GM20431 (cell line): ENCODE data around the gene NHERF1.

Source experiments
- in situ Hi-C: fragments of 300-500 bp; cut with MseI, MboI; formaldehyde crosslinking; loops from one replicate; pipeline ENCODE4 v1.15.0; 2020; ENCODE audit warnings: low sequenced_read_pairs; ENCODE audit not compliant: unreplicated experiment

Gene NHERF1

GRCh38 chr17:74779948-74780400 is 31.5 kb downstream of the NHERF1 start:
- in situ Hi-C loops, result no loop called here

DNA sequence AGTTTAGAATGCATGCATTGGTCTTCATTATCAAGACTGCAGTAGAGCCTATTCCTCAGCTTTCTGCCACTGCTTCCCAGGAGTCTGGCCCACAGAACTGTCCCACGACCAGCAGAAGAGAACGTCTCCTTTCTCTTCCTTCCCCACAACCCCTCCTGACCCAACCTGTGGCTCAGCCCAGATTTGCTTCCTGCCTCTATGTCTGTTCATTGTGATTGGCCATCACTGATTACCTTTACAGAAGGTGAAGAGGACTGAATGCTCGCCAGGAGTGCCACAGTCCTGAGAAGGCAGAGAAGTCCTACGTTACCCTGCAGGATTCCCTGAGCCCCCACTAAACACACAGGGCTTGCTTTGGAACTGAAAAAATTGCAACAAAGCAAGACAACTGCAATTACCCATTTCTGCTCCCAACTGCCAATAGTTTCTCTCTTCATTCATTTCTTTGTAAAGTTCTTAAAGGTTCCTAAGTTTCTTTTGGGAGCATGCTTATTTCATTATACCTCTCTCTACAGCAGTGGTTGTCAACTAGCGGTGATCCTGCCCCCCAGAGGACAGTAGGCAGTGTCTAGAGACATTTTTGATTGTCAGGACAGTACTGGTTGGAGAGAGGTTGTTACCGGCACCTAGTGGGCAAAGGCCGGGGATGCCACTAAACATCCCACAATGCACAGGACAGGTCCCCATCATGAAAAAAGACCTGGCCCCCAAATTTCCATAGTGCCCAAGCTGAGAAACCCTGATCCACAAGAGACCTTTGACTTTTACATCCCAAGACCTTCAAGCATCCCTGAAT is 32.2 kb downstream of the NHERF1 start:
- in situ Hi-C loops, result no loop called here

DNA sequence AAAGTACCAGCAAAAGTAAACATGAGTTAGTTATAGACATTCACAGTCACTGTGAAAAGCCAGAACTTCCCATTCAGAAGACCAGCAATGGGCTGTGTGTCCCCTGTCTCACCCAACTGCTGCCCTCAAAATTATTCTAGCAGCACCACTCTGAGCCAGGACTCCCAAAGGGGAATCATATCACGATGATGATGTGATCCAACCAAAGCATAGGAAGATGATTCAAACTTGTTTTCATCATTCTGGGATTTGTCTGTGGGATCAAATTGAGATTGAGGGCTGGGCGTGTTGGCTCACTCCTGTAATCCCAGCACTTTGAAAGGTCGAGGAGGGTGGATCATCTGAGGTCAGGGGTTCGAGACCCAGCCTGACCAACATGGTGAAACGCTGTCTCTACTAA is 34.1 kb downstream of the NHERF1 start:
- in situ Hi-C loops, result no loop called here

DNA sequence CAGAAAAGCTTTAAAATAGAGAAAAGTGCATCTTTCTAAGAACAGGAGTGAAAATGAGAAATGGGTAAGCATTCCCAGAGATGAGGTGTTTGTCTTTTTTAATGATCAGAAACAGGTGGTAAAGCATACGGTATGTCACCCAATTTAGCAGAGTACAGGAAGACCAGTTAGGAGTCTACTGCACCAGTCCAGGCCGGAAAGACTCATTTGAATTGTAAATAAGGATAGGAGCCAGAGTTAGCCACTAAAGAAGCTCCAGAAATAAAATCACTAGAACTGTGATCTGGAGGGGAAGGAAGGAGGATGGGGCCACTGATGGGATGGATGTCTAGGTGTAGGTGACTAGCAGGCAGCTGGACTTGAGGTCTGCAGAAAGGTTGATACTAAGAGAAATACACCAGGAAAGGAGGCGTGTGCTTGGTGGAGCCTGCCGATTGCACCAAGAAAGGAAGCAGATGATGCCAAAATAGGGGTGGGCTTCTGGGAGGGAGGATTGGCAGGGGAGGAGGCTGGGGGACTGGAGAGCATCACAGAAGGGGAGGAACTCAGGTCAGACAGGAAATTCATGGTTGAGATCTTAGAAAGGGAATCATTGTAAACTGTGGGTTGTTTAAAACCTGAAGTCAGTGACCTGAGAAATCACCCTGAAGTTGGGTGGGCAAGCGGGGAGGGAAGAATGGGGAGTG is 35.8 kb downstream of the NHERF1 start:
- in situ Hi-C loops, result no loop called here

- in situ Hi-C loops, result no loop called here
Measured at GRCh38 chr17:74785096-74785980, 36.9 kb downstream of the NHERF1 start.

DNA sequence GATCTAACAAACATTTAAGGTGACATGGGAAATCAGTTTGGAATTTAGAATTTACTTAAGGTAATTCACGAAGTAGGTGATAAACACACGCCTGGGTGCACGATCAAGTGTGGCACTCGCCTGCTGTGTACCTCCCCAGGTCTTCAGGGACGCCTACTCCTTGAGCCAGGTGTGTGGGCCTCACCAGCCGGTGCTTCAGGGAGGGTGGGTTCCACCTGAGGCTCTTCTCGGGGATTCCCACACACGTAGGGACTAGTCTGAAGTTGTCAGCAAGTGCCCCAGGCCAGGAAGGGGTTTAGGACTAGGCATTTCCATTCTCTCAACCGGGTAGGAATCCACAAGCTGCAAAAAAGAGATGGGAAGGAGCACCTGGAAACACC is 37.5 kb downstream of the NHERF1 start:
- in situ Hi-C loops, result no loop called here

- in situ Hi-C loops, result no loop called here
Measured at GRCh38 chr17:74786431-74787055, 38.1 kb downstream of the NHERF1 start.

DNA sequence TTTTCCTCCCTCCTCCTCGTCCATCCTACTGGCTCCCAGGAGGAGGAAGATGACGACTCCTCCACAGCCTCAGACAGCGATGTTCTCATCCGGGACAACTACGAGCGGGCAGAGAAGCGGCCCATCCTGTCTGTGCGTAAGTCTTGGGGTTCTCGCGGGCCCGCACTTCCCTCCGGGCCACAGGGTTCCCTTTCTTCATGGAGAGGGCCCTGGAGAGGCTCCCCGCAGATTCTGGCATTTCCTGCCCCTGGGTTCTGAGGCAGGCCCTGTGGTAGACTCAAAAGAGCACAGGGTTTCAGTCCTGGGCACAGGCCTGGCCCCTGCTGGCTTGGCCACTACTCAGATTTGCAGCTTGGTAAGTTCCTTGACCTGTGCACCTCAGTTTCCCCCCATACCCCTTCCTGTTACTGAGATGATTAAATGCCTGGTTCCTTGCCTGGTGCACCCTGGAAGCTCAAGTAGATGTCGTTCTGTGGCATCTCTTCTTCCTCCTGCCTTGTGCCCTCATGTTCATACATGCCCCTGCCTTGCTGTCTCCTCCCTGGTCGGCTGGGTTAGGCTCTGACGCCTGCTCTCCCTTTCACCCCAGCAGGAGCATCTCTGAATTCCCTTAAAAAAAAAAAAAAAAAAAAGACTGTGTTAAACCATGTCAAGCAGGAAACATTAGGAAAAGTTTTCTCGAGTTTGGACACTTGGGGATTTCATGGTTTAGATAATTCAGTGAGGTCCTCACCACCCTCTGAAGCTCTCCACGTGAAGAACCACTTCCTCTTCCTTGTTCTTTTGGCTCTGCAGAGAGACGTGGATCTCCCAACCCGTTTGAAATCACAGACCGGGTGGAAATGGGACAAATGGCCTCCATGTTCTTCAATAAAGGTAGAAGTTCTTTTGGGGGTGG is 42.0 kb downstream of the NHERF1 start:
- in situ Hi-C loops, result loop anchor here (10.0 kb wide), 1 partner anchor 74 kb away; no protein-coding TSS in a partner anchor

DNA sequence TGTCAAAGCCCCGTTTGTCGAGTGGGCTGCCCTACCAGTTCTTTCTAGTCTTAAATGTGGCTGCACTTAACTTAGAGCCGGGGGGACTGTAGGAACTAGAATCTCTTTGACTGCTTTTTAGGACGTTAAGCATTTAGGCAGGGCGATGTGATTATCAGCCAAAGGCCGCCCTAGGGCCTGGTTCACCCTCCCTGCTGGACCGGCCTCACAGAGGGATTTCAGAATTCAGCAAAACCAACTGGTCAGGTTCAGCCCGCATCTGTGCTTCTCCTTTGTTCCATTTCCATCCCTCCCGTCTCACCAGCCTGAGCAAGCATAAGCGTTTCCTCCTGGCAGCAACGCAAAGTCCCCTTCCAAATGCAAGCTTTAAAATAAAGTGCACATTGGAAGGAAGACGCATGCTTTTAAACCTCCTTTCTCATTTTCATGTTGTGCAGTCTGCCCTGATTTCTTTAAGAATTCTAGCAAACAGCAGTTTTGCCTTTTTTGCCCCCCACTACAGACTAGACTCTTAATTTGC is 44.2 kb downstream of the NHERF1 start:
- in situ Hi-C loops, result loop anchor here (10.0 kb wide), 1 partner anchor 72 kb away; no protein-coding TSS in a partner anchor

DNA sequence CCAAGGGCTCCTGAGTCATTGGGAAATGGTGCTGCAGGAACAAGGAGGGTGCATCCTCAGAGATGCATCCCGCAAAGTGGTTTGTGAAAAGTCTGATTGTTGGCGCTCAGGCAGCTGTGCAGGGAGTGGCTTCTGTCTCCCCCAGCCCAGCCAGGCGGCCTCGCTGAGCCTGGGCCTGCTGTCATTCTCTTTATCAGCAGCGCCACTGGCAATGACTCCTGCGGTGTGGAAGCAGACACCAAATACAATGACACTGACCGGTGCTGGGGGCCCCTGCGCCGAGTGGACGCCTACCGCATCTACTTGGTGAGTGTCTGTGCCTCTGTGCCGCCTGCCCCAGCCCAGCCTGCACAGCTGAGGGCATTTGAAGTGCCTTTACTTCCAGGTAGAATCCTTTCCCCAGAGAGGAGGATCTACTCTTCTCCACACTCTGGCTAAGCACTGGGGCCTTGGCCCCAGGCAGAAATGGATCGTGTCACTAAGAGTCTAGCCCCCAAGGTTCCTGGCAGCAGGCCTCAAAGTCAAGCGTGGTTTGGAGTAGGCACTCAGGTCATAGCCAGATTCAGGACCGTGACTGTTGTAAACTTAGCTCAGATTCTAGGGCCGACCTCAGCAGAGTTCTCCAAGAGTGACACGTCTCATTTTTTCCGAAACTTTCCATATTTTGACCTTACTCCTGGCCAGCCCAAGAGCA is 47.0 kb downstream of the NHERF1 start:
- in situ Hi-C loops, result loop anchor here (10.0 kb wide), 1 partner anchor 69 kb away; no protein-coding TSS in a partner anchor

- in situ Hi-C loops, result loop anchor here (10.0 kb wide), 1 partner anchor 69 kb away; no protein-coding TSS in a partner anchor
Measured at GRCh38 chr17:74796211-74796610, 47.8 kb downstream of the NHERF1 start.

- in situ Hi-C loops, result loop anchor here (10.0 kb wide), 1 partner anchor 68 kb away; no protein-coding TSS in a partner anchor
Measured at GRCh38 chr17:74796866-74797265, 48.4 kb downstream of the NHERF1 start.

DNA sequence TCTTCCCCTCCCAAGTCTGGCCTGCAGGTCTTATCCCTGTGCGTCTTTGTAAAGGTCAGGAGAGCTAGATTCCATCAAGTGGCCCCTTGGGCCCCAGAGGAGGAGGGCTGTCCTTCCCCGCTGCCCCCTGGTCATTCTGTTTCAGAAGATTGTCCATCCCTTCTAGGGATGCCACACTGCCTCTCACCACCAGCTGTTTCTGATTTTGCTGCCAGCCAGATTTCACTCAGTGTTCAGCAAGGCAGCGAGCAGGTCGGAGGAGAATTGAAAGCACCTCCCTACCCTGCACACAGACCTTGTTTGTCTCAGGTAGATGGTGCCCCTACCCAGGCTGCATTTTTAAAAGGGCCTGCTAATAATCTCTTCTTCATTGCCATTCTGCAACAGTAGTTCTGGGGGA is 49.4 kb downstream of the NHERF1 start:
- in situ Hi-C loops, result loop anchor here (10.0 kb wide), 1 partner anchor 67 kb away; no protein-coding TSS in a partner anchor

DNA sequence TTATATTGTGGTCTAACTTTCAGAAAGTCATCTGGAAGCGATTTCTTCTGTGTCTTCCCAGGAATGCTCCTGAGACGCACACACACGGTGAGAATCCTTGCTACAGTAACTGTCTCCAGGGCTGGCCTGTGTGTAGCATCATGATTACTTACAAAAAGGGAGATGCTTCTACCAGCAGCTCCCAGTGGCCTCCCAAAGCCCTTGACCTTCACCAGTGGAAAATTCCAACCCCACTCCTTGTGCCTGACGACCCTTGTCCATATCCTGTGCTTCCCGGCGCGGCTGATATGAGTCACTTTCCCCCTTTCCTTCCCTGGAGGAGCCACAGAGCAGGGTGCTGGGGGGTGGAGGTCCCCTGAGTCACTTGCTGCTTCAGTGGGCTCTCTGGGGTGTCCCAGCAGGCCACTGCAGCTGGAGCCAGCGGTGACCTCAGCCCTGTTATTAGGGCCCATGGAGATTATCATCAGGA is 49.8 kb downstream of the NHERF1 start:
- in situ Hi-C loops, result loop anchor here (10.0 kb wide), 1 partner anchor 67 kb away; no protein-coding TSS in a partner anchor

DNA sequence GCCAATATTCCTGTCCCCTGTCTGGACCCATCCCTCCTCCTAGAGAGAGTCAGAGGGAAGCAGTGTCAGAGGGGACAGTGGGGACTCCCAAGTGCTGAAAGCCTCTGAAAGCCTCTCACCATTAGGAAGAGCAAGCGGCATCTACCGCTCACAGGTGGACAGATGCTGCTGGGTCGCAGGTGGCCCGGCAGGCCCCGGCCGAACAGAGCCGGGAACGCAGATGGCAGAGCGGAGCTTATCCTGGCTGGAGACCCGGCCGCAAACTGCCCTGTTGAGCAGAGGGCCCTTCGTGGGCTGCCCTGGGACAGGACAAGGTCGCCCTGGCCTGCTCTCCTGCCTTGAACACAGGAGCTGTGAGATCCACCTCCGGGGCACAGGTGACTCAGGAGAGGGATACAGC is 50.7 kb downstream of the NHERF1 start:
- in situ Hi-C loops, result loop anchor here (10.0 kb wide), 1 partner anchor 66 kb away; no protein-coding TSS in a partner anchor

- in situ Hi-C loops, result no loop called here
Measured at GRCh38 chr17:74800531-74800930, 52.1 kb downstream of the NHERF1 start.

GRCh38 chr17:74801896-74802295 is 53.5 kb downstream of the NHERF1 start:
- in situ Hi-C loops, result no loop called here
